GM23248 (cell line): ENCODE results near the gene LRMDA. TPM values are rescaled to one million over a fixed set of nuclear protein-coding genes. Genes with fewer than 3 reads are reported as not detected.
A peak's percentile ranks its signal among the peaks of the same experiment; 100 is the strongest.
"Not testable (repeated sequence)": the region's sequence is repeated elsewhere in the genome, so short reads cannot be mapped to it uniquely, and the experiment has no call there.

ENCODE experiments used
- DNase-seq: peaks from one replicate; pipeline ENCODE4 v3.0.0-alpha.2; 2015
- H2AFZ ChIP-seq: fragments of 200-600 bp; sonication (generic); 2 replicates; pipeline ENCODE4 v1.6.1; 2016; ENCODE audit warnings: antibody characterized with exemption
- H3F3A ChIP-seq: fragments of 200-600 bp; sonication (generic); 2 replicates; pipeline ENCODE4 v1.6.1; 2016; ENCODE audit warnings: mild to moderate bottlenecking, antibody characterized with exemption, mixed run types; ENCODE audit not compliant: insufficient read depth
- H3K27ac ChIP-seq: fragments of 200-600 bp; sonication (generic); 2 replicates; pipeline ENCODE4 v1.5.1; 2016; ENCODE audit warnings: mild to moderate bottlenecking
- H3K27me3 ChIP-seq: fragments of 200-600 bp; sonication (generic); replicated peaks from 2 replicates; pipeline ENCODE4 v1.6.1; 2016; ENCODE audit warnings: mild to moderate bottlenecking; ENCODE audit not compliant: insufficient read depth
- H3K36me3 ChIP-seq: fragments of 200-600 bp; sonication (generic); 2 replicates; pipeline ENCODE4 v1.6.1; 2016; ENCODE audit warnings: low read depth, mild to moderate bottlenecking
- H3K4me1 ChIP-seq: fragments of 200-600 bp; sonication (generic); 2 replicates; pipeline ENCODE4 v1.6.1; 2016; ENCODE audit warnings: mild to moderate bottlenecking; ENCODE audit not compliant: insufficient read depth
- H3K4me2 ChIP-seq: fragments of 200-600 bp; sonication (generic); one replicate; pipeline ENCODE4 v1.6.1; 2016; ENCODE audit warnings: mild to moderate bottlenecking; ENCODE audit not compliant: unreplicated experiment
- H3K4me3 ChIP-seq: fragments of 200-600 bp; sonication (generic); 2 replicates; pipeline ENCODE4 v1.5.1; 2016; ENCODE audit warnings: mild to moderate bottlenecking
- H3K79me2 ChIP-seq: fragments of 200-600 bp; sonication (generic); 2 replicates; pipeline ENCODE4 v1.6.1; 2016; ENCODE audit warnings: mild to moderate bottlenecking; ENCODE audit not compliant: insufficient read depth
- H3K9ac ChIP-seq: fragments of 200-600 bp; sonication (generic); 2 replicates; pipeline ENCODE4 v1.6.1; 2016; ENCODE audit warnings: mild to moderate bottlenecking
- H3K9me2 ChIP-seq: fragments of 200-600 bp; sonication (generic); 2 replicates; pipeline ENCODE4 v1.6.1; 2016; ENCODE audit warnings: mixed run types, mild to moderate bottlenecking, moderate library complexity; ENCODE audit not compliant: insufficient read depth
- H3K9me3 ChIP-seq: fragments of 200-600 bp; sonication (generic); one replicate; pipeline ENCODE4 v1.6.1; 2017; ENCODE audit warnings: low read depth
- H4K20me1 ChIP-seq: fragments of 200-600 bp; sonication (generic); 2 replicates; pipeline ENCODE4 v1.6.0; 2016; ENCODE audit not compliant: insufficient read depth
- EZH2 ChIP-seq: fragments of 200-600 bp; sonication (generic); IDR thresholded peaks from 2 replicates; pipeline ENCODE4 v1.6.1; 2018; ENCODE audit warnings: antibody characterized with exemption, mild to moderate bottlenecking; ENCODE audit not compliant: insufficient read depth, poor library complexity, severe bottlenecking
- EZH2phosphoT487 ChIP-seq: fragments of 200-600 bp; sonication (generic); IDR thresholded peaks from 2 replicates; pipeline ENCODE4 v1.6.1; 2018; ENCODE audit warnings: antibody characterized with exemption, moderate library complexity, mild to moderate bottlenecking, low read depth; ENCODE audit not compliant: insufficient read depth
- WGBS, 2 experiments: methylation state at CpG; one replicate each; pipeline ENCODE4 v1.1.6; 2015 to 2017; ENCODE audit warnings: low lambda C conversion rate in 2 of 2, low coverage in 1 of 2; ENCODE audit errors: missing lambda C conversion rate in 2 of 2; 5-methylcytosine and 5-hydroxymethylcytosine counted together
- in situ Hi-C: fragments of 300-500 bp; cut with MboI; formaldehyde crosslinking; loops from 2 replicates; pipeline ENCODE4 v1.15.0; 2020
- microRNA counts: library from miRNA; unstranded; fragments of <30 nt; microRNA quantifications from one replicate; lab custom pipeline; 2016
- microRNA-seq: library from miRNA; unstranded; fragments of <30 nt; microRNA quantifications from one replicate; pipeline ENCODE4, GENCODE V29; 2016; ENCODE audit warnings: borderline number of aligned reads
- polyA plus RNA-seq: library from polyadenylated mRNA; unstranded; fragments of >200 nt; fragmentation: Nextera tagmentation; extraction: Ambion mirVana; gene quantifications from 2 replicates; pipeline ENCODE4 v1.2.1, GENCODE V29; 2016
- small RNA-seq: library from RNA; depleted of rRNA; stranded (forward); fragments of <200 nt; gene quantifications from one replicate; pipeline ENCODE3, GENCODE V24; 2014; ENCODE audit warnings: low read depth, low replicate concordance
- total RNA-seq: library from RNA; depleted of rRNA; stranded (reverse); fragments of >200 nt; shearing (Covaris generic); gene quantifications from 2 replicates; pipeline ENCODE4 v1.2.3, GENCODE V29; 2014; rRNA removed

Gene LRMDA
- total and polyA plus RNA-seq, 2 experiments from 2014 or later: 2.6 TPM; not detected in 1

- Histone ChIP-seq H2AFZ (no peak overlapping the region), H3K9ac (no peak overlapping the region), H3K36me3 (no peaks in the 10 kb centered on the region), H3K9me3 (no peaks in the 10 kb centered on the region), H3K27me3 (no peaks in the 10 kb centered on the region), H3F3A (peaks cover 17% of the 10 kb centered on the region), H3K4me2 (peak overlapping the region; percentile 53), H3K9me2 (no peaks in the 10 kb centered on the region), H3K27ac (peak overlapping the region; percentile 43), H4K20me1 (no peaks in the 10 kb centered on the region), H3K4me3 (peak overlapping the region; percentile 24), H3K4me1 (peaks cover 21% of the 10 kb centered on the region), H3K79me2 (no peaks in the 10 kb centered on the region)
- DNase-seq: peak; percentile 84
- 1 to 2% methylated on average over 3 of the region's 3 CpGs for WGBS, 2 experiments
- in situ Hi-C loops: no loop called here
- TF ChIP-seq EZH2: no peak
- TF ChIP-seq EZH2phosphoT487: peak; percentile 83
These were observed 1152.3 kb downstream of the LRMDA start for GRCh38 chr10:76583711-76584161.

- H3K36me3 ChIP-seq, in situ Hi-C loops, H3K27me3 ChIP-seq, H2AFZ ChIP-seq, H3K9ac ChIP-seq, H4K20me1 ChIP-seq, H3K79me2 ChIP-seq, H3K9me2 ChIP-seq, DNase-seq, H3K9me3 ChIP-seq: not testable (repeated sequence)
- H3K4me3 ChIP-seq: peak overlapping the region; percentile 24
- peak overlapping the region; percentile 53 for H3K4me2 ChIP-seq
- H3K27ac ChIP-seq: peak overlapping the region; percentile 43
- WGBS, 2 experiments: 91 to 92% methylated on average over 9 of the region's 9 CpGs
- peaks cover 21% of the 10 kb centered on the region for H3K4me1 ChIP-seq
- peaks cover 17% of the 10 kb centered on the region for H3F3A ChIP-seq
These were observed 1153.0 kb downstream of the LRMDA start for GRCh38 chr10:76584466-76584865.

MicroRNA genes within 50 kb of the gene (microRNA counts, 767-probe panel; counts per million panel counts)
- 447 counts per million, percentile 86 among the panel's probes with 10 or more counts for microRNA hsa-miR-606 (lab: Ali Mortazavi, UCI)

Small RNA genes within 50 kb of the gene (microRNA-seq; reads per million reads assigned to microRNA genes)
- gene MIR606: not detected

Small RNA genes within 50 kb of the gene (small RNA-seq; reads per million reads assigned to genes)
- gene MIR606 (not detected), gene RN7SL518P (not detected), gene RNU6-673P (not detected)

Other genes with a start within 250 kb of the LRMDA start
- gene VDAC2, start 220.8 kb upstream of the LRMDA start, total RNA-seq: 145 and 147 TPM in 2 replicates
- gene VDAC2, start 220.8 kb upstream of the LRMDA start, polyA plus RNA-seq: 259 and 268 TPM in 2 replicates
- gene COMTD1, start 195.7 kb upstream of the LRMDA start, total RNA-seq: 12.6 and 38.3 TPM in 2 replicates
- 8.8 and 9.3 TPM in 2 replicates for gene COMTD1, start 195.7 kb upstream of the LRMDA start, polyA plus RNA-seq
- gene ZNF503, start 29.9 kb upstream of the LRMDA start, total RNA-seq: 16.1 and 17.5 TPM in 2 replicates
- 15.4 and 15.7 TPM in 2 replicates for gene ZNF503, start 29.9 kb upstream of the LRMDA start, polyA plus RNA-seq